RWPE1 (cell line): ENCODE data around the gene ADSL.
A peak's percentile ranks its signal among the peaks of the same experiment; 100 is the strongest.

Source experiments
- CTCF ChIA-PET: fragments of 350-600 bp; sonication (Branson Sonifier 250); formaldehyde crosslinking; extraction: SDS; loops from one replicate; lab custom pipeline; 2021; lab: Yijun Ruan, JAX
- POLR2A ChIA-PET: fragments of 400-600 bp; formaldehyde crosslinking; extraction: SDS; loops from one replicate; lab custom pipeline; 2020; ENCODE audit warnings: antibody characterized with exemption; ENCODE audit not compliant: low non-redundant PET; lab: Yijun Ruan, JAX
- DNase-seq: peaks from one replicate; pipeline ENCODE4 v3.0.0; 2012; ENCODE audit warnings: low spot score
- H3K27ac ChIP-seq: fragments of 450-650 bp; 2 replicates; pipeline ENCODE4 v1.5.1; 2017
- TF ChIP-seq, protein P1 (sequence below): fragments of 450-650 bp; conservative IDR thresholded peaks from 2 replicates; pipeline ENCODE4 v1.5.1; 2017; ENCODE audit warnings: low read depth, mild to moderate bottlenecking

The ADSL gene

DNA sequence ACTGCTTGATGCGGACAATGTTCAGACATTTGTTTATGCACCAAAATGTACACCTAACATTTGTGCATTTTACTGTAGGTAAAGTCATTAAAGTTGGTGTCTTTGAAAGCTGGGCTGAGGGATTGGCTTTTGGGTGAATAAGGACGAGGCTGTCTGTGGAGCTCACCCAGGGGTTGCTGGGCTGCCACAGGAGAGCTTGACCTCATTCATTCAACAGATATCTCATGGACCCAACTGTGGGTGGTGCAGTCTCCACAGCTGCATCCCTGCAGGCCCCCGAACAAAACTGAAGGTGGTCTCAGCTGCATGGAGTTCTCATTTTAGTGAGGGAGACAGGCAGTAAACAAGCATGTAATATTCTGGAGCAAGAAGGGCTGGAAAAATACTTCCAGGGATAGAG, 56.8 kb downstream of the ADSL start:
- TF ChIP-seq, protein P1, sequence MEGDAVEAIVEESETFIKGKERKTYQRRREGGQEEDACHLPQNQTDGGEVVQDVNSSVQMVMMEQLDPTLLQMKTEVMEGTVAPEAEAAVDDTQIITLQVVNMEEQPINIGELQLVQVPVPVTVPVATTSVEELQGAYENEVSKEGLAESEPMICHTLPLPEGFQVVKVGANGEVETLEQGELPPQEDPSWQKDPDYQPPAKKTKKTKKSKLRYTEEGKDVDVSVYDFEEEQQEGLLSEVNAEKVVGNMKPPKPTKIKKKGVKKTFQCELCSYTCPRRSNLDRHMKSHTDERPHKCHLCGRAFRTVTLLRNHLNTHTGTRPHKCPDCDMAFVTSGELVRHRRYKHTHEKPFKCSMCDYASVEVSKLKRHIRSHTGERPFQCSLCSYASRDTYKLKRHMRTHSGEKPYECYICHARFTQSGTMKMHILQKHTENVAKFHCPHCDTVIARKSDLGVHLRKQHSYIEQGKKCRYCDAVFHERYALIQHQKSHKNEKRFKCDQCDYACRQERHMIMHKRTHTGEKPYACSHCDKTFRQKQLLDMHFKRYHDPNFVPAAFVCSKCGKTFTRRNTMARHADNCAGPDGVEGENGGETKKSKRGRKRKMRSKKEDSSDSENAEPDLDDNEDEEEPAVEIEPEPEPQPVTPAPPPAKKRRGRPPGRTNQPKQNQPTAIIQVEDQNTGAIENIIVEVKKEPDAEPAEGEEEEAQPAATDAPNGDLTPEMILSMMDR = no peak
- ChIA-PET POLR2A (no interaction called here), CTCF (no interaction called here)
- peak overlapping the region; percentile 25 for H3K27ac ChIP-seq
- DNase-seq = no peak

DNA sequence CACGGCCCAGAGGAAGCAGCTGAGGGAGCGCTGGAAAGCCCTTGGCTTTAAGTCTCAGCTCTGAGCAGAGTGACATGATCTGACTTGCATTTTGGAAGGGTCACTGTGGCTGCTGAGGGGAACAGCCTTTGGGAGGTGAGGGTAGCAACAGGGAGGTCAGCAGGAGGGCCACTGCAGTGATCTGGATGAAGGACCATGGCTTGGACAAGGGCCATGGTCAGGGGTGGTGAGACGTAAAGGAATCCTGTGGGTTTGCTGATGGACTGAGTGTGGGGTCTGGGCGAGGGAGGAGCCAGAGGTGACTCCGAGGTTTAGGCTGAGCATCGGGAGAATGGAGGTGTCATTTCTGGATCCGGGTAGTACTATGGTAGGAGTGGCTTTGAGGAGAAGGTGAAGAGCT, 57.4 kb downstream of the ADSL start:
- DNase-seq = no peak
- TF ChIP-seq, protein P1 = no peak
- CTCF ChIA-PET = no interaction called here
- POLR2A ChIA-PET = no interaction called here
- peak overlapping the region; percentile 25 for H3K27ac ChIP-seq

DNA sequence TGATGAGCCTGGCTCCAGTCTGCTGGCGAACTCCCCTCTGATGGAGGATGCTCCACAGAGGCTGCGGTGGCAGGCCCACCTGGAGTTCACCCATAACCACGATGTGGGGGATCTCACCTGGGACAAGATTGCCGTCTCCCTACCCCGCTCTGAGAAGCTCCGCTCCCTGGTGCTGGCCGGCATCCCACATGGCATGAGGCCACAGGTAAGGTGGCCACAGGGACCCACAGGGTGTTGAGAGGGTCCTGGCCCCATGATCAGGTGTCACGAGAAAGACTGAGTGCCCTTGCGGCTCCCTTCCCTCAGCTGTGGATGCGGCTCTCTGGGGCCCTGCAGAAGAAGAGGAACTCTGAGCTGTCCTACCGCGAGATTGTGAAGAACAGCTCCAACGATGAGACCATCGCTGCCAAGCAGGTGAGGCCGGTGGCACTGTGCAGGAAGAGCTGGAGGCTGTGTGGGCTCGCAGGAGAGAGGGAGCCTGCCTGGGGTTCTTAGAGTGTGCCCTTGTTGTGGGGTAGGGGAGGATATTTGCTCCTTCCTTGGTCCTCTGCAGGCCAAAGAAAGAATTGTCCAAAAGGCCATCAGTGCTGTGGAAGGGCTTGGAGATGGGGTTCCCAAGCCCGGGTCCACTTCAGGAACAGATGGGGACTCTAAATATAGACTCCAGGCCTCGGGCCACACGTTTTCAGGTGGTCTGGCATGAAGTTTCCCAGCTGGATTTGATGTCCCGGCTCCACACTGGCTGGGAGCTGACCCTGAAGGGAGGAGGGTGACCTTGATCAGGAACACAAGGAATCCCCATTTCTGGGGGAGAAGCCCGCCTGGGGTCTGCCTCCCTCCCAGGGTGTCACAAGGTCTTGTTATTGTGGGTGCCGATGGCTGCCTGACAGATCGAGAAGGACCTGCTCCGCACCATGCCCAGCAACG, 58.2 kb downstream of the ADSL start:
- POLR2A ChIA-PET = no interaction called here
- TF ChIP-seq, protein P1 = no peak
- peak overlapping the region; percentile 25; the same call in 1 of the 2 replicates for H3K27ac ChIP-seq
- no peak for DNase-seq
- CTCF ChIA-PET = no interaction called here

DNA sequence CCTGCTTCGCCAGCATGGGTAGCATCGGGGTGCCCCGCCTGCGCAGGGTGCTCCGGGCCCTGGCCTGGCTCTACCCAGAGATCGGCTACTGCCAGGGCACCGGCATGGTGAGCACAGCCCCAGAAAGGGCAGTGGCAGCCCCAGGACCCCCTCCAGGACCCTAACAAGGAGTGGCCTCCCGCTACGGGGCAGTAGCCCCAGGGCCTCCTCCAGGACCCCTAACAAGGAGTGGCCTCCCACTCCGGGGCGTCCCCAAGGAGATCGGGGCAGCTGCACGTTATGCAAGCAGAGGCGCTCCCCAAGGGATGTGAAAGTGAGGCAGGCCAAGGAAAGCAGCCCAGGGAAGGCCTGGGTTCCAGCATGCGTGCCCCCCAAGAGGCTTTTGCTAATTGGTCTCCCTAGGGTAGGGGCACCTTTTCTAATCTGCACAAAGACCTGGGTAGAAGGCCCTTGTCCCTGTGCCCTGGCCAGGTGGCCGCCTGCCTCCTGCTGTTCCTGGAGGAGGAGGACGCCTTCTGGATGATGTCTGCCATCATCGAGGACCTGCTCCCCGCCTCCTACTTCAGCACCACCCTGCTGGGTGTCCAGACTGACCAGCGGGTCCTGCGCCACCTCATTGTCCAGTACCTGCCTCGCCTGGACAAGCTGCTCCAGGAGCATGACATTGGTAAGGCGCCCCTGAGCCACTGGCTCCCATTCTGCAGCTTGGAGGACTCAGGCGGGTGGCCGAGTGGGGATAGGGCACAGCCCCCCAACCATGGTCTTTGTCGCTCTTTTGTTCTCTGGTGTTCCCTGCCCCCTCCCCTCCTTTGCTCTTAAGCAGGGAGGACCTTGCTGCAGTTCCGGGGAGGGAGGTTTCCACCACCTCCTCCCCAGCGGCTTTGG, 59.1 kb downstream of the ADSL start:
- CTCF ChIA-PET = interaction anchor here (0.5 kb wide), 1 partner anchor 136 kb away, joined by 3 read pairs; no protein-coding TSS in a partner anchor
- peak overlapping the region; percentile 18; the same call in 1 of the 2 replicates for H3K27ac ChIP-seq
- no peak for DNase-seq
- POLR2A ChIA-PET = no interaction called here
- TF ChIP-seq, protein P1 = no peak

DNA sequence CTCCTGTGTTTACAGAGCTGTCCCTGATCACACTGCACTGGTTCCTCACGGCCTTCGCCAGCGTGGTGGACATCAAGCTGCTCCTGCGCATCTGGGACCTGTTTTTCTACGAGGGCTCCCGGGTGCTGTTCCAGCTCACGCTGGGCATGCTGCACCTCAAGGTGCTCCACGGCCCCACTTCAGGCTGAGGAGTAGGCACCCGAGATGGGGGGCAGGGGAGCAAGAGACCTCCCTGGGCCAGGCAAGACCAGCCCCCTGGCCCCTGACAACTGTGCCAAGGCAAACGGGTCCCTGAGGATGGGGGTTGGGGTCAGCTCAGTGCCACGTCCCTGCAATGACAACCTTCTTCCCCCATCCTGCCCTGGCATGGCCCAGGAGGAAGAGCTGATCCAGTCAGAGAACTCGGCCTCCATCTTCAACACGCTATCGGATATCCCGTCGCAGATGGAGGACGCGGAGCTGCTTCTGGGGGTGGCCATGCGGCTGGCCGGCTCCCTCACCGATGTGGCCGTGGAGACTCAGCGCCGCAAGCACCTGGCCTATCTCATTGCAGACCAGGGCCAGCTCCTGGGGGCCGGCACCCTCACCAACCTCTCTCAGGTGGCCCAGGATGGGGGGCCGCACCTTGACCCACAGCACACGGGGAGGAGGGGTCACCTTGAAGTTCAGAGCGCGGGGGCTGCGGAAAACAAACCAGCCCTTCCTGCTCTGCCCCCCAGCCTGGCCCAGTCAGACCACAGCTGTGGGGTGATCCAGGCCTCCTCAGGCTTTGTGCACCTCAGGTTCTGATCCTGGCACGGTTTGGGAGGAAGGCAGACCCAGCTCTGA, 60.0 kb downstream of the ADSL start:
- CTCF ChIA-PET = no interaction called here
- TF ChIP-seq, protein P1 = no peak
- DNase-seq = no peak
- H3K27ac ChIP-seq = peak overlapping the region; percentile 65; the same call in 1 of the 2 replicates
- POLR2A ChIA-PET = no interaction called here
